Breast epithelium (tissue), 3 donors: ENCODE data around the gene OCLN.
"Not testable (repeated sequence)": the region's sequence is repeated elsewhere in the genome, so short reads cannot be mapped to it uniquely, and the experiment has no call there.

Experiments
- POLR2AphosphoS5 ChIP-seq, 3 donors: sonication (generic); formaldehyde crosslinking; IDR thresholded peaks; one replicate each; pipeline ENCODE4 v1.6.1; 2017; ENCODE audit warnings: antibody characterized with exemption in 3 of 3
- TF ChIP-seq, protein P1 (sequence below), 3 donors: fragments of 450-650 bp; IDR thresholded peaks; one replicate each; pipeline ENCODE4 v1.5.1; 2016 to 2017; ENCODE audit warnings: antibody characterized with exemption in 3 of 3, mild to moderate bottlenecking in 3 of 3, moderate library complexity in 3 of 3

DNA sequence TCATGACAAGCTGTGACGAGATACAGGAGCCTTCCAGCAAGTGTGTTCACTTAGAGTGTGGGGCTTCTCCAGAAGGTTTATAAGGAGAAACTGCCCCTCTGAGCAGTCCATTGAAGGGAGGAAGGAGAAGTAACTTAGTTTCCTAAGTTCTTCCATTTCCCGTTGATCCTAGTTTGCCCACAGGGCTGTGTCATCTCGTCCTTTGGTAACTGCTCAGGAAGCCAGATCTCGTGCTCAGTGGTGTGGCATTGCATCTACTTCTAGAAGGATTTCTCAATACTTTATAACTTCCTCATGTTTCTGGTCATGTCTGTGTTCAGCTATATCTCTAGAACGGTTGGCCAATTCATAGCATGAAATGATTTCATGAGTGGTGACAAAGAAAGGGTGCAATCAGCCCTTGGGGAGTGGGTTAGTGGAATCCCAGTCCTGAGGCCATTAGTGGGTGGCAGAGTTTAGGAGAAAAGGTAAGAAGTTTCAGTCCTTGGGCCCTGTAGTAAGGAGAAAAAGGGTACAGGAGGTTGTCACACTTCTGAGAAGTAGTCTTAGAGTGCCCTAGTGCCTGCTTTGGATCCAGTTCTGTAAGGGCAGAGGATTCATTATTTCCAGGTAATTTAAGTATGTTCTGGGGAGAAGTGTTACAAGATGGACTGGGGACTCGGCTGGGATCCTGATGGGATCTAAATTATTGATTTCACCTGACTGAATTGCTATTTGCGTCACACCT lies 103.7 kb downstream of the OCLN start:
- TF ChIP-seq, protein P1, sequence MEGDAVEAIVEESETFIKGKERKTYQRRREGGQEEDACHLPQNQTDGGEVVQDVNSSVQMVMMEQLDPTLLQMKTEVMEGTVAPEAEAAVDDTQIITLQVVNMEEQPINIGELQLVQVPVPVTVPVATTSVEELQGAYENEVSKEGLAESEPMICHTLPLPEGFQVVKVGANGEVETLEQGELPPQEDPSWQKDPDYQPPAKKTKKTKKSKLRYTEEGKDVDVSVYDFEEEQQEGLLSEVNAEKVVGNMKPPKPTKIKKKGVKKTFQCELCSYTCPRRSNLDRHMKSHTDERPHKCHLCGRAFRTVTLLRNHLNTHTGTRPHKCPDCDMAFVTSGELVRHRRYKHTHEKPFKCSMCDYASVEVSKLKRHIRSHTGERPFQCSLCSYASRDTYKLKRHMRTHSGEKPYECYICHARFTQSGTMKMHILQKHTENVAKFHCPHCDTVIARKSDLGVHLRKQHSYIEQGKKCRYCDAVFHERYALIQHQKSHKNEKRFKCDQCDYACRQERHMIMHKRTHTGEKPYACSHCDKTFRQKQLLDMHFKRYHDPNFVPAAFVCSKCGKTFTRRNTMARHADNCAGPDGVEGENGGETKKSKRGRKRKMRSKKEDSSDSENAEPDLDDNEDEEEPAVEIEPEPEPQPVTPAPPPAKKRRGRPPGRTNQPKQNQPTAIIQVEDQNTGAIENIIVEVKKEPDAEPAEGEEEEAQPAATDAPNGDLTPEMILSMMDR (IDR thresholded peaks at IDR 0.05): not testable (repeated sequence)
- TF ChIP-seq POLR2AphosphoS5 (IDR thresholded peaks at IDR 0.05): not testable (repeated sequence)
